Jurkat, Clone E6-1 (cell line): ENCODE measurements around the gene SH3RF2.

Source experiments
- DNase-seq: peaks from one replicate; pipeline ENCODE4 v3.0.0-alpha.2; 2011; ENCODE audit warnings: low read depth, low spot score
- H3K4me3 ChIP-seq: 2 replicates; pipeline ENCODE4 v1.5.1; 2011; ENCODE audit warnings: mild to moderate bottlenecking, low read length, control low read depth, moderate library complexity

Gene SH3RF2

DNA sequence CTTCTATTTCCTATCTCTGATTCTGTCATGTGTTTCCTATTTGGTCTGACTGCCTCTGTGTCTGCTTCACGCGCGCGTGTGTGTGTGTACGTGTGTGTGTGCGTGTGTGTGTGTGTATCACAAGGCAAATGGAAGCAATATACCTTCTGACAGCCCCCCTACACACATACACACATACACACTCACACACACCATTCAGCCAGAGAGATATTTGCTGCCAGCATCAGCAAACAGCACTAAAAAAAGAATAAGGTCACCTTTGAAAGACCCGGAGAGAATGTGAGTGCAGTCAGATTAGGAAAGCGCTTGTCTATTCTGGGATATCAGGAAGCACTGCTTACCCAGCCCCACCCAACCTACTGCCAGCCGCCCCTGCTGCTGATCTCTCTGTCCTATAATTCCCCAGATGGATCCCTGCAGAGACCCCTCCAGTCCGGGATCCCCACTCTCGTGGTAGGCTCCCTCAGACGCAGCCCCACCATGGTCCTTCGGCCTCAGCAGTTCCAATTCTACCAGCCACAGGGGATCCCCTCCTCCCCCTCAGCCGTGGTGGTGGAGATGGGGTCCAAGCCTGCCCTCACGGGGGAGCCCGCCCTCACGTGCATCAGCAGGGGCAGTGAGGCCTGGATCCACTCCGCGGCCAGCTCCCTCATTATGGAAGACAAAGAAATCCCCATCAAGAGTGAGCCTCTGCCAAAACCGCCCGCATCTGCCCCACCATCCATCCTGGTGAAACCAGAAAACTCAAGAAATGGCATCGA, 123.3 kb downstream of the SH3RF2 start:
- no peak for DNase-seq
- H3K4me3 ChIP-seq, result no peak overlapping the region

DNA sequence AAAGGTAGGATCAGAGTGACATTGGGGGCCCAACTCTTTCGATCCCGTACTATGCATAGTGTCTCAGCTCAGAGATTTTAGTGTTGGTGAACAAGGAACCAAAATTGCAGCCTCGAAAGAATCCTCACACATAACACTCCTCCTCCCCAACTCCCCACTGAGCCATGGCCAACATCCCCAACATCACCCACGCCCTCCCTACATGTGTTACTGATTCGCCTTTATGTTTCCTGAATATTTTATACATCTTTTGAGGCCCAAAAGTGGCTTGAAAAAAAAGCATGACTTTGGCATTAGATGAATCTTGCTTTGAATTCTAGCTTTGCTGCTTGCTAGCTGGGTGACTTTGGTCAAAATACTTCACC, 123.8 kb downstream of the SH3RF2 start:
- no peak overlapping the region for H3K4me3 ChIP-seq
- DNase-seq, result no peak

DNA sequence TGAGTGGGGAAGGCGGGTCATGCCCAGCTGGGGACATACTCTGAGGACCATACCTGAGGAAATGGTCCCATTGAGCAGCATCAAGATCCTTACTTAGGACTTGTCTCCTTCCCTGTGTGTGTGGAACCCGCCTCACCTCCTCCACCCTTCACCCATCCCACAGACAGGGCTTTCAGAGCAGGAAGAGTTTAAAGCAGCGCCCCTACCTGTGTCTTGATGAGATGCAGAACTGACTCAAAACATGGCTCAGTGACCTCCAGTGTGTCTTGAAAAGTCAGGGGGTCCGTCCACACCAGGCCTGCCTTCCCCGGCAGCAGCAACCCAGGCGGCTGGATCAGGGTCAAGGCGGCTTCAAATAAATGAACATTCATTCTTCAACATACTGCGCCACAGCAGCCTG, 130.6 kb downstream of the SH3RF2 start:
- no peak overlapping the region for H3K4me3 ChIP-seq
- DNase-seq, result no peak

DNA sequence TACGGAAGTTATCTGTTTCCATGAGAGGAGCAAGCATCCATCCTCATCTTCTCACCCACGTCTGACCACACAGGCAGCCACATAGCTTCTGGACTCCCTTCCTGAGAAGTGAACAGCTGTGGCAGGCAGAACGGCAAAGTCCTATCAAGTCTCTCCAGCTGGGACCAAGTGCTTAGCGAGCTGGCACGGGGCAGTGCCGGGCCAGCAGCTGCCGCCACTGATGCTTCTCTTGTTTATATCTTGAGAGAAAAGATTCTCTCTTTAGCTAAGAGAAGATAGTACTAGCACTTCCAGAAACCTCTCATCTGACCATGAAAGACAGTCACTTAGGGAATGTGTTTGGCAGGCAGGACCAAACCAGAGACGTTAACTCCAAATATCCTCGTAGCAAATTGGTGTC, 131.8 kb downstream of the SH3RF2 start:
- H3K4me3 ChIP-seq, result no peak overlapping the region
- no peak for DNase-seq

- no peak overlapping the region for H3K4me3 ChIP-seq
- no peak for DNase-seq
Observed at GRCh38 chr5:146068977-146069779, 132.8 kb downstream of the SH3RF2 start.

DNA sequence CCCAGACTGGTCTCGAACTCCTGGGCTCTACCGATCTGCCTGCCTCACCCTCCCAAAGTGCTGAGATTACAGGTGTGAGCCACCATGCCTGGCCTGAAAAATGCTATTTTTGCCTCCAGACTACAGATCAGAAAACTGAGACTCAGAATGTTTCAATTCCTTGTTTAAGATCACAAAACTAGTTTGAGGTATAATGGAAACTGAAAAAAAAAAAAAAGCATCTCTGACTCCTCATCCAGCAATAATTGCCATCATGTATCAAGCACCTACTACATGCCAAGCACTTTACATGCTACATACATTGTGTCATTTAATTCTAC, 133.4 kb downstream of the SH3RF2 start:
- H3K4me3 ChIP-seq, result no peak overlapping the region
- no peak for DNase-seq

- no peak overlapping the region for H3K4me3 ChIP-seq
- DNase-seq, result no peak
Observed at GRCh38 chr5:146070746-146071145, 134.4 kb downstream of the SH3RF2 start.

- no peak overlapping the region for H3K4me3 ChIP-seq
- DNase-seq, result no peak
Observed at GRCh38 chr5:146071171-146071570, 134.8 kb downstream of the SH3RF2 start.

- H3K4me3 ChIP-seq, result no peak overlapping the region
- DNase-seq, result no peak
Observed at GRCh38 chr5:146072595-146072994, 136.2 kb downstream of the SH3RF2 start.

- DNase-seq, result no peak
- H3K4me3 ChIP-seq, result no peak overlapping the region
Observed at GRCh38 chr5:146073239-146073900, 137.0 kb downstream of the SH3RF2 start.

GRCh38 chr5:146076028-146076427, 139.7 kb downstream of the SH3RF2 start:
- no peak overlapping the region for H3K4me3 ChIP-seq
- DNase-seq, result no peak

- DNase-seq, result no peak
- H3K4me3 ChIP-seq, result no peak overlapping the region
Observed at GRCh38 chr5:146076455-146076854, 140.1 kb downstream of the SH3RF2 start.

DNA sequence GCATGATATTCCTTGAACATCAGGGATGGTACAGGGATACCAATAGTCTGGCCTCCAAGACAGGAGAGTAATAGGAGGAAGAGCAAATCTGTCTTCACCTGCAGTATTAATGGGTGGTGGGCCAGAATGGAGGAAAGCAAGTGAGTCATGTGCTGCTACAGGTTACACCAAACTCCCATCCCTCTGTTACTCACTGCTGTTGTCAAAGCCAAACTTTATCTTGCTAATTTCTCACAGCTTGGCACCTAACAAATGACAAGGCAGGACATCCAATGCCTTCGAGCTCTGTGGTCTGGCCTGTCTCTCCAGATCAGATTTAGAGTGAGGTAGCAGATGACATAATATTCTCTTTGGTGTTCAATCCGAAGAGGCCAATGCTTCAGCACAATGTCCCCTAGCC, 142.2 kb downstream of the SH3RF2 start:
- H3K4me3 ChIP-seq, result no peak overlapping the region
- DNase-seq, result no peak

DNA sequence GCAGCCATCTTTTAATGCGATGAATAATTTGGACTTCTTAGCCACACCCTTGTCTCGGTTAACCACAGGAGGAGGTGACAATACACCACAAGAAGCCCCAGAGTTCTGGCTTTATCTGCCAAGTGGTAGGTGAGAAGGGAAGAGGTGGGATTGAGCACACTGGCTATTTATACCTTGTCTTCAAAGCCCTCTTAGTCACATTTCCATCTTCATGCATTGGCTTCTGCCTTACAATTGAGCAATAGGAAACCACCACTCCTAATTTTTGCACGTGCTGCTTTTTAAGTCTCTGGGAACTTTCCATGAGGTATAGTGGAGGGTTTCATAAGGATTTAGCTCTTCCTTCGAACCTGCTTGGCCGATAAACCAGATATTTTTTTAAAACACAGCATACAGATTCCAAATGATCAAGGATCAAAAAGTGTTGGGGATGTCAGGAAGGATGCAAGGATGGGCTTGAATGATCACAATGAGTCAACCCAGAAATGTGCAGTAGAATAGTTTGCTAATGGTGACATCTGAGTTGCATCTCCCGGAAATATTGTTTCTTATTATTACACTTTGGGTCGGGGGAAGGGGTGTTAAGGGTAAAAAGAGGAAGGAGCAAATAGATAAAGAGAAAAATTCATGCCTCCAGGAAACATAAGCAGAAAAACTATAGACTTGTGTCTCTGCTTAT, 143.5 kb downstream of the SH3RF2 start:
- H3K4me3 ChIP-seq, result no peak overlapping the region
- peak; percentile 65 for DNase-seq

- DNase-seq, result no peak
- H3K4me3 ChIP-seq, result no peak overlapping the region
Observed at GRCh38 chr5:146081556-146081955, 145.2 kb downstream of the SH3RF2 start.

DNA sequence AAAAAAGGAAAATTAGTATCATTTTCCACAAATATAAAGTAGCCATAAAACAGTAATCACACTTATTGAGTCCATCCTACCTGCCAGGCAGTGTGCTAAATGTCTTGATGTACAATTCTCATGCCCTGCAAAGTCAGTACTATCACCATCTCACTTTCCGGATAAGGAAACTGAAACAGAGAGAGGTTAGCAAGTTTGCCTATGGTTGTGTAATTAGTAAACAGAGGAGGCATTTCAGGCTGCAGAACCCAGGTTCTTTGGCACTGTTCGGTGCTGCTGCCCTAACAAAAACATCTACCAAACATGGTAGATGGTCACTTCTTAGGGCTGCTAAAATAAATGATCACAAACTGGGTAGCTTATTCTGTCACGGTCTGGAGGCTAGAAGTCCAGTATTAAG, 146.4 kb downstream of the SH3RF2 start:
- no peak overlapping the region for H3K4me3 ChIP-seq
- no peak for DNase-seq

DNA sequence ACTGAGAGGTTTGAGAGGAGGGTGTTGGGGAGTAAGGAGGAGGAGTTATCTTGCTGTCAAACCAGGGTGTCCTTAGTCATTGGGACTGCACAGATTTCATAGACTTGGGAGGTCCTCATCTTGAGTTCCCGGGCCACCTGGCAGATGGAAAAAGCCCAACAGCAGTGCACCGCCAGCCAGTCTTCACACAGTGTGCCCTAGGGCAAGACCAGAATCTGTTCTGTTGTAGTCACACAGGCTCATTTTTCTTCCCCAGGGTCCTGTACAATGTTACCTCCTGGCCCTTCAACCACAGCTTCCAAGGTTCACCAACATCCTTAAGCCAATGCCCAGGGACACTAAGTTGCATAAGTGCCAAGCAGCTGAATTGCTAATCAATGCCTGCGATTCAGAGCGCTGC, 148.0 kb downstream of the SH3RF2 start:
- DNase-seq, result no peak
- no peak overlapping the region for H3K4me3 ChIP-seq

DNA sequence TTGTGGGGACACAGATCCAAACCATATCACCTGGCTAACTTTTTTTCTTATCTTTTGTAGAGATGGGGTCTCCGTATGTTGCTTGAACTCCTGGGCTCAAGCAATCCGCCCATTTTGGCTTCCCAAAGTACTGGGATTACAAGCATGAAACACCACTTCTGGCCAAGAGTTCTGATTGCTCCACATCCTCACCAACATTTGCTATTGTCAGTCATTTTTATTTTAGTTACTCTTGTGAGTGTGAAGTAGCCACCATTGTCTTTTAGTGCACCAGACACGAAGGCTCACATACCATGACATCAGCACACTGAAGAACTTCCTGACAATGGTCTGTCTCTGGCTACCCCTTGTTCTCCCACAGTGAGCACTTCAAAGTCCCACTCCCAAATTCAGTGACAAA, 151.7 kb downstream of the SH3RF2 start:
- DNase-seq, result no peak
- no peak overlapping the region for H3K4me3 ChIP-seq

GRCh38 chr5:146089287-146089686, 152.9 kb downstream of the SH3RF2 start:
- no peak for DNase-seq

DNA sequence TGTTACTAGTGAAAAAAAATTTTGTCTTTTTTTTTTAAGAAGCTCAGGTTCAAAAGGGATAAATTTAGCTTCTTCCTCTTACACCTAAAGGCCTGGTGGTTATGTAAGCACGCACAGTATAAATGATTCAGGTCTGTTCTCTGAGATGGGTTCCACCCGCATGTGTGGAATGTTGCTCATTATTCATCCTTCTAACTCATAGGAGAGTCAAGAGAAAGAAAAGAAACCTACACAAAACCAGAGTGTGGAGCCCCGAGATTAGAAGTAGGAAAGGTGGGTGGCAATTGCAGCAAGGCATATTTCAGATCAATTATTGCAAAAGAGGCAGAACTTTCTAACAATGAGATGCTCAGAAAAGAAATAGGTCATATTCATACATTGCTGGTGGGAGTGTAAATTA, 155.5 kb downstream of the SH3RF2 start:
- no peak for DNase-seq
- no peak overlapping the region for H3K4me3 ChIP-seq

More at GRCh38 chr5:146089287-146089686, 152.9 kb downstream of the SH3RF2 start:
- no peak overlapping the region for H3K4me3 ChIP-seq
